GM19372 (cell line): ENCODE data around the gene CDKN2D.
"Not testable (repeated sequence)": the region's sequence is repeated elsewhere in the genome, so short reads cannot be mapped to it uniquely, and the experiment has no call there.

Experiments
- ATAC-seq: cut with Tn5 transposase; IDR thresholded peaks from one replicate; pipeline ENCODE4 v1.9.1; 2021; ENCODE audit warnings: mild to moderate bottlenecking, low read depth, moderate library complexity; ENCODE audit not compliant: unreplicated experiment

CDKN2D gene

GRCh38 chr19:10582091-10582490 is 13.3 kb upstream of the CDKN2D start:
- no peak for ATAC-seq

GRCh38 chr19:10580979-10581631 is 12.3 kb upstream of the CDKN2D start:
- ATAC-seq: no peak

GRCh38 chr19:10577951-10578350 is 9.2 kb upstream of the CDKN2D start:
- no peak for ATAC-seq

DNA sequence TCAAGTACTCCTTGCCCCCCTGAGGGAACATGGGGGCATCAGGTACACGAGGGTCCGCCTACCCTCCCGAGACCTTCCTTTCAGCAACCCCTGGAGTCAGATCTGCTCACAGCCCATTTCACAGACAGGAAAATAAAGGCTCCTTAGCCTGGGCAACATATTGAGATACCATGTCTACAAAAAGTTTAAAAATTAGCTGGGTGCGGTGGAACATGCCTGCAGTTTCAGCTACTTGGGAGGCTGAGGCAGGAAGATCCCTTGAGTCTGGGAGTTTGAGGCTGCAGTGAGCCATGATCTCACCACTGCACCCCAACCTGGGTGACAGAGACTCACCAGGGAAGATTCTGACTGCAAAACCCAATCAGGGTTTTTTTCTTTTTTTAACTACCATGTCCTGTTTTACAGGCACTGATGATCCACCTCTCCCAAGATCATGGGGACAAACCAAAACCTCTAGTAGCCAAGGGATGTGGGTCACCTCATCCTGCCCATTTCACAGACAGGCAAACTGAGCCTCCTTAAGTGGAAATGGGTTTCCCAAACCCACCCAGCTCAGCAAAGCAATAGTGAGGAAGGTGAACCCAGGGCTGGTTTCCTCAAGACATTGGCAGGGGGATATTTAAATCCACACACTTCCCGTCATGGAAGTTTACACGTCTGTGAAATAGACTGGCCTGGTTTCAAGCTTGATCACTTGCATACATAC is 6.4 kb upstream of the CDKN2D start:
- ATAC-seq: no peak

DNA sequence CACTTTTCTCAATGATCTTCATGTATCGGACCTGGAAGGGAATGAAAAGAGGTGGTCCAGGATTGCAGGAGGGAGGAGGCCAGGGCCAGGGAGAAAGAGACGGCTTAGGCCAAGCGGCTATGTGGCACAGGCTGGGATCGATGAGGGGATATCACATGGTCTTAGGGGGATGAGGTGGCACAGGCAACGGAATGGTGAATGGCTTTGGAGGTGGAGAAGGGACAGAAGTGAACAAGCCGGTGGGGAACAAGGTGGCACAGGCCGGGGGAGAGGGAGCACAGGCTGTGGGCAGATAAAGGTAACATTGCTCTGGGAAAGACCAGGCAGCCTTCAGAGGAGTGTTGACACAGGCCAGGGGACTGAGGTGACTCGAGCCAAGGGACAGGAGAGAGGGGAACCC is 5.7 kb upstream of the CDKN2D start:
- ATAC-seq: no peak

DNA sequence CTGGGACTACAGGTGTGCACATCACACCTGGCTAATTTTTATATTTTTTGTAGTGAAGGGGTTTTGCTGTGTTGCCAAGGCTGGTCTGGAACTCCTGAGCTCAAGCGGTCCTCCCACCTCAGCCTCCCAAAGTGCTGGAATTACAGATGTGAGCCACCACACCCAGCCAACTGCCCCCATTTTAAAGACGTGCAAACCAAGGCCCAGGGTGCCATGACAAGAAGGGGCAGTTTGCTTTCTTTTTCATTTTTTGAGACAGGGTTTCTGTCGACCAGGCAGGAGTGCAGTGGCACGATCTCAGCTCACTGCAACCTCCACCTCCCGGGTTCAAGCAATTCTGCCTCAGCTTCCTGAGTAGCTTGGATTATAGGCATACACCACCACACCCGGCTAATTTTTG is 5.0 kb upstream of the CDKN2D start:
- ATAC-seq: not testable (repeated sequence)

- ATAC-seq: no peak
Measured at GRCh38 chr19:10568062-10568825, 535 bp downstream of the CDKN2D start.

GRCh38 chr19:10567656-10568055 is 1.1 kb downstream of the CDKN2D start:
- ATAC-seq: no peak

DNA sequence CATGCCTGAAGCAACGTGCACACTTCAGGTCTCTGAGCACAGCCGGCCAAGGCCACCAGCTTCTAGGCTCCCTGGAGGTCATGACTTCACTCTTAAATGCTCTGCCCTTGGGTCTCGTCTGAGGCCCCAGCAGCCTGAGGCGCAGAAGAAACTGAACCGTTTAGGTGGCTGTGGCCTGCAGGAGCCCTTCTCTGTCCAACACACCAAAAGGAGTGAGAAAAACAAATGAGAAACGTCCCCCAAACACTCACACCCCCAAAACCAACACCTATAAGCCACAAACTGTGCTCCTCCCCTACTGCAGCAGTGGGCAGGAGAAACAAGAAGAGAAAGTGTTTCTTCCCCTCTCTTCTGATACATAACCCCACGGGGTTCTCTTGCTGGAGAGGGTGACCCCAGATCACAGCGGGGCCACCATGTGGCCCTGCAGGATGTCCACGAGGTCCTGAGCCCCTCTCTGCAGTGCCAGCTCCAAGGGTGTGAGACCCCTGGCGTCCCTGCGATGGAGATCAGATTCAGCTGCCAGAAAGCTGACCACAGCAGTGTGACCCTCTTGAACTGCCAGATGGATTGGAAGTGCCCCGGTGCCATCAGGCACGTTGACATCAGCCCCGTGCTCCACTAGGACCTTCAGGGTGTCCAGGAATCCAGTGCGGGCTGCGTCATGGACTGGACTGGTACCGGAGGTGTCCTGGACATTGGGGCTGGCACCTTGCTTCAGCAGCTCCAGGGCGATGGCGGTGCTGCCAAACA is 1.9 kb downstream of the CDKN2D start:
- ATAC-seq: no peak

DNA sequence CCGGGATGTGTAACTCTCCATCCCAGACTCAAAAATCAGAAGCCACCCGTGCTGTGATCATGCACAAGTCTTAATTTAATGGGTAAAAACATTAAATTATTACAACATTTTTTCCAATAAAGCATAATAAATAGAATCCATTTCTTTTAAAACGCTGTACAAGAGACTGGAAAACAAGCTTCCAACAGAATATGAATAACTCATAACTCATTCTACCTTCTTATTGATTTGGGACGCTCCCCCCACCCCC is 2.4 kb downstream of the CDKN2D start:
- no peak for ATAC-seq

GRCh38 chr19:10565567-10566407 is 3.0 kb downstream of the CDKN2D start, which contains the start of gene KRI1:
TSS of gene KRI1 (minus strand) at chr19:10566010. CDS start at chr19:10565999, 11 bp downstream.
- peak; percentile 50 for ATAC-seq

DNA sequence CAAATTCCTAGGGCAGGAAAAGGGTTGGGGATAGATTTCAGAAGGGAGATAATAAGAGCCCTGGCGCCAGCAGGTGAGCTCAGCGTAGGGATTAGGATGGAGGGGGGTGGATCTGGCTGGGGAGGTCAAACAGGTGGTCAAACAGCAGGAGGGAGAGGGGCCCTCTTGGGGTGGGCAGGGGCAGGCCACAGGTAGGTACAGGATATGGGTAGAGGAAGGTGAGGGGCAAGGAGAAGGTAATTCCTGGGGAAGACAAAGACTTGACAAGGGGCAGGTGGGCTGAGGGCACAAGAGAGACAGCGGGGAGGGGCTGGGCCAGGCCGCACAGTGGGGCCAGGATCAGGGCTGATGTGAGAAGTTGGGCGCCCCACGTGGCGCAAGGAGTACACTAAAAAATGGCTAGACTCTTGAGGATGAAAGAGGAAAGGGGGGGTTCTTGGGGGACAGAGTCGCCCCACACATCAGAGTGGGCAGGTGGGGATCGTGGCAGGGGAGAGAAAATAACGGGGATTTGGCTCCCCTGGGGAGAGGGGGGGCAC is 3.7 kb downstream of the CDKN2D start:
- no peak for ATAC-seq

- no peak for ATAC-seq
Measured at GRCh38 chr19:10562609-10563008, 6.2 kb downstream of the CDKN2D start.

- ATAC-seq: no peak
Measured at GRCh38 chr19:10560154-10560553, 8.6 kb downstream of the CDKN2D start.

DNA sequence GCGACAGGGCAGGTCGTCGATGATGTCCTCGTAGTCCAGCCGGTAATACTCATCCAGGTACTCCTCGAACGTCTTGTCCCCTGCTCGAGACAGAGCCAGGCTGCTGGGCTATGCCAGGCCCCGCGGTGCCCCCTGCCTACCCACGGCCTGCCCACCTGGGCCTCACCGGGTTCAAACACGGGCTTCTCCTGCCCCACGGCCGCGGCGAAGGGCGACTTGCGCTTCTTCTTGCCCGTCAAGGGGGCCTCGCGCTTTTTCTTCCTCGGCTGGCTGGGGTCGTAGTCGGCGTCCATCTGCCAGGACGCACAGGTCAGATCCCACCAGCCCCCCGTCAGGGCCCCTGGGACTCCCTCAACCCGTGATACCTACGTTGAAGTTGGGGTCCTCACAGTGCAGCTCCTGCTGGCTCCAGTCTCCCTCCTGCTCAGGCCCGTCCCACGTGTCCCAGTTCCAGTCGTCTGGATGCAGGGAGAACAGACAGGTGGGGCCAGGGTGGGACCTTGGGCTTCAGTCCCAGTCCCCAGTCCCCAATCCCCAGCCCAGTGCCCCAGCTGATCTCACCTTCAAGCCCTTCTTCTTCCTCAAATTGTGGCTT is 11.1 kb downstream of the CDKN2D start:
- ATAC-seq: no peak

- ATAC-seq: no peak
Measured at GRCh38 chr19:10555610-10555973, 13.2 kb downstream of the CDKN2D start.

GRCh38 chr19:10554760-10555609 is 13.8 kb downstream of the CDKN2D start:
- no peak for ATAC-seq

GRCh38 chr19:10553943-10554381 is 14.8 kb downstream of the CDKN2D start:
- ATAC-seq: no peak
